Epithelial cell of esophagus (primary cell): ENCODE data around the gene DAB1.
A peak's percentile ranks its signal among the peaks of the same experiment; 100 is the strongest.

Source experiments
- DNase-seq: peaks from one replicate; pipeline ENCODE4 v3.0.0; 2010; ENCODE audit warnings: low read depth
- H3K4me3 ChIP-seq: 2 replicates; pipeline ENCODE4 v1.5.1; 2011; ENCODE audit warnings: mild to moderate bottlenecking, low read length, control low read depth
- TF ChIP-seq, protein P1 (sequence below): IDR thresholded peaks from 2 replicates; pipeline ENCODE4 v1.5.1; 2011; ENCODE audit warnings: low read depth, mild to moderate bottlenecking, low read length, control low read depth, inconsistent platforms; ENCODE audit not compliant: insufficient read depth; ENCODE audit errors: missing control alignments

The DAB1 gene

GRCh38 chr1:56977910-56978309 is 445.9 kb downstream of the DAB1 start:
- no peak for DNase-seq
- H3K4me3 ChIP-seq = no peak overlapping the region
- TF ChIP-seq, protein P1, sequence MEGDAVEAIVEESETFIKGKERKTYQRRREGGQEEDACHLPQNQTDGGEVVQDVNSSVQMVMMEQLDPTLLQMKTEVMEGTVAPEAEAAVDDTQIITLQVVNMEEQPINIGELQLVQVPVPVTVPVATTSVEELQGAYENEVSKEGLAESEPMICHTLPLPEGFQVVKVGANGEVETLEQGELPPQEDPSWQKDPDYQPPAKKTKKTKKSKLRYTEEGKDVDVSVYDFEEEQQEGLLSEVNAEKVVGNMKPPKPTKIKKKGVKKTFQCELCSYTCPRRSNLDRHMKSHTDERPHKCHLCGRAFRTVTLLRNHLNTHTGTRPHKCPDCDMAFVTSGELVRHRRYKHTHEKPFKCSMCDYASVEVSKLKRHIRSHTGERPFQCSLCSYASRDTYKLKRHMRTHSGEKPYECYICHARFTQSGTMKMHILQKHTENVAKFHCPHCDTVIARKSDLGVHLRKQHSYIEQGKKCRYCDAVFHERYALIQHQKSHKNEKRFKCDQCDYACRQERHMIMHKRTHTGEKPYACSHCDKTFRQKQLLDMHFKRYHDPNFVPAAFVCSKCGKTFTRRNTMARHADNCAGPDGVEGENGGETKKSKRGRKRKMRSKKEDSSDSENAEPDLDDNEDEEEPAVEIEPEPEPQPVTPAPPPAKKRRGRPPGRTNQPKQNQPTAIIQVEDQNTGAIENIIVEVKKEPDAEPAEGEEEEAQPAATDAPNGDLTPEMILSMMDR = no peak

- H3K4me3 ChIP-seq = no peak overlapping the region
Measured at GRCh38 chr1:56975446-56975845, 448.4 kb downstream of the DAB1 start.

GRCh38 chr1:56973923-56974742 is 449.7 kb downstream of the DAB1 start:
- DNase-seq = peak; percentile 66
- H3K4me3 ChIP-seq = no peak overlapping the region
- TF ChIP-seq, protein P1 = no peak

More at GRCh38 chr1:56975446-56975845, 448.4 kb downstream of the DAB1 start:
- TF ChIP-seq, protein P1 = no peak
- no peak for DNase-seq

DNA sequence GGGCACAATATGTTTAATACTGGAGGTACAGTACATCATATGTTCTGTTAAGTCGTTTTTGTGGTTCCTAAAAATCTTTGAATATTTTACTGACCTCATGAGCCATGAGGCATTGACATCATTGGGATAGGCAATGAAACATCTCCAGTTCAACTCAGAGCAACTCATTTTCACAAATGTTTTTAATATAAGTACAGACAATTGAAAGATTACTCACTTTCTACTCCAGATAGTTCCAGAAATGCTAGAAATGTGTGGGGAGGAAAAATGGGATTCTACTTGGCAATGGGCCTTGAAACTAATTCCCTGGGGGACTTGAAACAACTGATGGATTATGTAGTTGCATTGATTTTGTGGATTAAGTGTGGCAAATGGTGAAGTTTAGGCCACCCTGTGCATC is 450.9 kb downstream of the DAB1 start:
- DNase-seq = no peak
- TF ChIP-seq, protein P1 = no peak
- no peak overlapping the region for H3K4me3 ChIP-seq

GRCh38 chr1:56970280-56970679 is 453.6 kb downstream of the DAB1 start:
- no peak overlapping the region for H3K4me3 ChIP-seq
- TF ChIP-seq, protein P1 = no peak
- no peak for DNase-seq

- no peak overlapping the region for H3K4me3 ChIP-seq
- peak; percentile 66 for DNase-seq
- TF ChIP-seq, protein P1 = no peak
Measured at GRCh38 chr1:56968878-56969495, 454.9 kb downstream of the DAB1 start.
